ENCODE data around the gene ZMYND8.

Gene ZMYND8

GRCh38 chr20:47332381-47333206, 23.9 kb downstream of the ZMYND8 start:
- FAIRE-seq: no peak

DNA sequence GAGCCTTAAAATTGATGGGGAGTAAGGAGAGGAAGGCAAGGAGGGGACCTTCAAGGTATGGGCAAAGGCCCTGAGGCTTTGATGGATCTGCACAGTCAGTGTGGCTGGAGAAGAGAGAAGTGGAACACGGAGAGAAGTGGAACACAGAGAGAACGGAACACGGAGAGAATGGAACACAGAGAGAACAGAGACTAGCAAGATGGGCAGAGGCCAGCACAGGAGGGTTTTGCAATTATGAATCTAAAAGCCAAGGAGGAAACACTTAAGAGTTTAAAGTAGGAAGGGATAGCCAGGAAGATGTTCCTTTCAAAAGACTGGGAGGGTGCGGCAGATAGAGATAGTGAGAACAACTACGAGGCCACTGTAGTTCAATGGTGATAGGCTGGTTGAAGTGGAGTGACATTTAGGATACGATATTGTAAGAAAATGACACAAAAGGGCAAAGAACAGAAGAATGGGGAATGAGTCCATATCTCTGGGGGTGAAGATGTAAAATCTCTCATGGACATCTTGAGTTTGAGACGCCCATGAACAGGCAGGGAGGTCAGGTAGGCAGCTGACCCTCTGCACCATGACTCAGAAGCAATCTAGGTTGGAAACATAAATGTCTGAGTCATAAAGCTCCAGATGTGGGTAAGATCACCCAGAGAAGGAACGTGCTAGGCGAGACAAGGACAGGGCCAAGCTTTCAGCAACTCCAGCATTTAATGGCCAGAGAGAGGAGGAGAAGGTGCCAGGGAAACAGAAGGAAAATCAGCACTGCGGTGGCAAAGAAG, 25.4 kb downstream of the ZMYND8 start:
- FAIRE-seq: no peak

- FAIRE-seq: no peak
These were observed 26.4 kb downstream of the ZMYND8 start for GRCh38 chr20:47330071-47330470.

- FAIRE-seq: no peak
These were observed 28.4 kb downstream of the ZMYND8 start for GRCh38 chr20:47328129-47328528.

GRCh38 chr20:47327711-47328110, 28.8 kb downstream of the ZMYND8 start:
- no peak for FAIRE-seq

- no peak for FAIRE-seq
These were observed 29.7 kb downstream of the ZMYND8 start for GRCh38 chr20:47326658-47327268.

DNA sequence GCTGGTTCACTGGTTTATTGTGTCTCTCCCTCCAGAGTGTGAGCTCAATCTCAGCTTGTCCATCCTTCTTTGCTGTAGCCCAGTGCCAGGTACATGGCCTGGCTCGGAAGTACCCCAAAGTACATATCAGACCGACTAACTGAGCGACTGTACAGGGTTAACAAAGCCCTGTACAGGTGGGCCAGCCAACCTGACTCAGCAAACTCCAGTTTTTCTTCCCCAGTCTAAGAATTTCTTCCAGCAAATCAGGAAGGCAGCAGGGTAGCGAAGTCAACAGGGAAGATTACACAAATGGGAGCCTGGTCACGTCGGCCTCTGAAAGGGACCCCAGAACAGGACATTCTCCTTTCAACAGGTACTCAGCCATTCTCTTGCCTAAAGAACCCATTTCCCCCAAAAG, 31.3 kb downstream of the ZMYND8 start:
- no peak for FAIRE-seq

GRCh38 chr20:47320990-47321805, 35.3 kb downstream of the ZMYND8 start:
- no peak for FAIRE-seq

- FAIRE-seq: no peak
These were observed 36.8 kb downstream of the ZMYND8 start for GRCh38 chr20:47319517-47320252.

GRCh38 chr20:47318586-47319516, 37.6 kb downstream of the ZMYND8 start:
- no peak for FAIRE-seq

DNA sequence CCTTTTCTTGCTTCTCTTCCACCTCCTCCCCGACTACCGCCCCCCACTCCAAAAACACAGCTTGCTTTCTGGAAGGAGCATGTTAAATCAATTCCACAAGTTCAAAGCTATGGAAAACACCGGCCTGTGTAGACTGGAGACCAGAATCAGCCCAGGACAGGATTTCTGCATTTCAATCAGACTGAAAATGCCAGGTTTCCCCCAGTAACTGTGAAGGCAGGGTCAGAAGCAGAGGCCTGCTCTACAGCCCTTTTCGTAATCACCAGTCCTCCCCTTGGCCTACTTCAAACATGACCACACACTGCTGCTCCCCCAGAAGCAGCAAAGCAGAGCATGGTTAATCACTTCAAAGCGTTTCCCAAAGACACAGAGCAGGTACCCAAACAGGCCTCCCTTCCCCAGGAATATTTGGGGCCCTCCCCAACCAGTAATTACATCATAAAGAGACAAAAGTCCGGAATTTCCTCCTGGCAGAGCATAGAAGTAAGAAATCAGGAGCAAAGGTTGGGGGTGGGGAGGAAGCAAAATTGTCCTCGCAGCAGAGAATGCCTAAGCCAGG, 38.4 kb downstream of the ZMYND8 start:
- no peak for FAIRE-seq

DNA sequence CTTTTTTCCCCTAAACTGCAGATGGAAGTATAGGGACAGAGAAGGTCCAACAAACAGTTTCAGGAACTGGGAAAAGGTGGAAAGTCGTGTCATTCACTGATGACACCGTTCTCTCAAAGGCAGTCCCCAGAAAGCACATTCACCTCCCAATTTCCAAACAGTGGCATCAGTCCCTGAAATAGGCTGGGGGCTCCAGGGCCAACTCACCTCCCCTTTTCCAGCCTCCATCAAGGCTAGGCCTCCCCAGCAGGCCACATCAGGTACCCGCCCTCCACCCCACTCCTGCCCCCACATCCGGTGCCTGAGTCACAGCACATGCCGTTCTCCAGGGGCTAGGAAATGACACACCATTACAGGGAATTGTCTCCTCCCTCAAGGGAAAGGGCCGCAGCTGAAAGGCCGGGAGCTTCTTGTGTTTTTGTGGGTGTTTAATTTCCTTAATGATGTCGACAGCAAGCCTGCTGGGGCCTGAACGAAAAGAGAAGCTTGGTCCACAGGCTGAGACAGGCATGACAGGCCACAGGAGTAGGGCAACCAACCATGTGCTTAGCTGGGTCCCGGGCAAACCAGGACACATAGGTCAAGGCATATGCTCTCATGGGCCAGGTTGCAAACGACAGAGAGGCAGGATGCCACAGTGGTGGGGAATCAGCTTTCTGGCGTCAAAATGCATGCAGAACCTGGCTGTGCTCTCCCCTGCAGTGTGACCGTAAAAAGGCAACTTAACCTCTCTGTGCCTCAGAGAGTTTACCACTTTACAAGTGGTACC, 39.2 kb downstream of the ZMYND8 start:
- no peak for FAIRE-seq

DNA sequence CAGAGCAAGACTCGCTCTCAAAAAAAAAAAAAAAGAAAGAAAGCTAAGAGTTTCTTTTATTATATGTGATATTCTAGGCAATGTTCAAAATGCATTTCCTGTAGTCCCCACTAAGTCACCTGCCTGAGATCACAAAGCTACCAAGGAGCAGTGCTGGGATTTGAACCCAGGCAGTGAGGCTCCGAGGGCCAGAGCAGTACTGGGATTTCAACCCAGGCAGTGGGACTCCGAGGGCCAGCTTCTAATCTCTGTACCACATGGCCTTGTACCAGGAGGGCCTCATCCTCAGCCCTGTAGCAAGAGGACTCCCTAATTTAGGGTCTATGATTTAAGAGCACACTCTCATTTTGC, 39.7 kb downstream of the ZMYND8 start:
- no peak for FAIRE-seq

DNA sequence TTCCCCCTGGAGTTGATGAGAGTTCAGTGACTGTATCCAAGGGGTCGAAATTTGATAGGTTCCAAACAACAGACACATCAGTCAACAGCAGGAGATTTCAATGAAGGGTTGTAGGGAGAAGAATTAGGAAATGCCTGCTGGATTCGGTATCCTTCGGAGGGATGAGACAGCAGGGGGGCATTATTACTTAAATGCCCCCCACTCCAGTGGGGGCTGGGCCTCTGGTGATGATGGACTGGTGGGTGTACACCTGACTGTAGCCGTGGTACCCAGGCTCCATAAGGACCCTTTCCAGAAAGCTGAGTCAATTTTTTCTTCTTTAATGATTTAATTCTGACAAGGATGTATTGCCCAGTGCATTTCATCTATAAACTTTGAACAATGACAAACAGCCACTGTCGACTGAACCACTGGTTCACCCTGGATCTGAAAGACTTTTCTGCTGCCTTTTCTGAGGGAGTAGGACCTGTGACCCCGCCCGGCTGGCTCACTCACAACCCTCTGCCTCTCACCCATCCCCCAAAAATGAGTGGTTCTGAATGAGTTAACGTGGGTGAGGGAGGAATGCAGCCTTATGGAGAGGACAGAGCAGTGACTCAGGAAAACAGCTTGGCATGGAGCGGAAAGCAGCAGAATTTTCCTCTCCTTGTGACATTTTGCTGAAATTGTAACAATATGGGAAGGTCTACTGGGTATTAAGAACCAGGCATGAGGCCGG, 41.0 kb downstream of the ZMYND8 start:
- FAIRE-seq: no peak

GRCh38 chr20:47314647-47315338, 41.7 kb downstream of the ZMYND8 start:
- no peak for FAIRE-seq

DNA sequence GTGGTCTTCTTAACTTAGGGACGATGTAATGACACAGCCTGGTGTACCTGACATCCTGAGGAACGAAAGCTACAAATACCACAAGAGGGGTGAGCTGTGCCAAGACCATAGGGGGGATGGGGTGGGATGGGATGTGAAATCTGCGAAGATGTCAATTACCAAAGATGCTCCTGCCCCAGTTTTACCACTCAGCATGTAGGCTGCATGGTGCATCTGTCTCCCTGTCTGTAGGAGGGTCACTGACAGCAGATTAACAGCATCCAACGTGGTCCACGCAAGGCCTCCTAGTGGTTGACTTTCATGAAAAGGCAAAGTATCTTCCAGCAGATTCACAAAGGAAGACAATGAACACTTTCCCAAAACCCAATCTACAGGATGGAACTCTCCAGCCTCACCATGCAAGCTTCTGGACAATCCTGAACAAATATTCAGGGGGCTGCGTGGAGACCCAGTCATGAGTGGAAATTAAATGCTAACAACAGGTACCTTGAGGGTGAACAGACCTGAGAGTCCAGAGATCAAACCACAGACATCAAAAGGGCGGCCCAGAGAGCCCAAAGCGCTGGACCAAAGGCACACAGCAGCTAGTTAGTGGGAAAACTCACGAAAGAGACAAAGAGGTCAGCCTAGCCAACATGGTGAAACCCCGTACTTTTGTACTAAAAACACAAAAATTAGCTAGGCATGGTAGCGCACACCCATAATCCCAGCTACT, 44.4 kb downstream of the ZMYND8 start:
- no peak for FAIRE-seq

GRCh38 chr20:47311211-47311610, 45.3 kb downstream of the ZMYND8 start:
- no peak for FAIRE-seq

DNA sequence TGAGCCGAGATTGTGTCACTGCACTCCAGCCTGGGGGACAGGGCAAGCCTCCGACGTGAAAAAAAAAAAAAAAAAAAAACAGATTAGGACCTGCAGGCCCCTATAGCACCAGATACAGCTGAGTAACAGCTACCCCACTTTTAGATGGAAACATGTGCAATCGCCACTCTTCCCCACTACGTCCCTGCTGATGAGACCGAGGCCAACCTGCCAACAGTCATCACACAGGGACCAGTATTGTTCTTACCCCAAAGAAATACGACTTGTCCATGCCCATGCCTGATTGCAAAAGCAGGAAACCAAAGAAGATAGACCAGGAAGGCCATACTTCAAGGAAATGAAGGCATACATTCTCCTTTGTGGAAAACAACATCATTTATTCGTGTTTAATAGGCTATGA, 45.8 kb downstream of the ZMYND8 start:
- no peak for FAIRE-seq

Measured in endometrium (tissue), 2 donors.